Thoracic aorta (tissue), 2 donors: ENCODE data around the gene DENND2A. TPM values are rescaled to one million over a fixed set of nuclear protein-coding genes. Genes with fewer than 3 reads are reported as not detected.
"Not testable (repeated sequence)": the region's sequence is repeated elsewhere in the genome, so short reads cannot be mapped to it uniquely, and the experiment has no call there.

Experiments
- ATAC-seq: fragments of 150-250 bp; one replicate; pipeline ENCODE4 v1.8.0; 2017; ENCODE audit warnings: low read depth; ENCODE audit not compliant: insufficient number of reproducible peaks, low FRiP score
- DNase-seq: peaks from one replicate; pipeline ENCODE4 v3.0.0-alpha.2; 2020; ENCODE audit warnings: low spot score
- H3K27ac ChIP-seq, 2 donors: fragments of 200-600 bp; sonication (generic); 1 replicate in 1 of 2; 2 replicates in 1 of 2; pipeline ENCODE4 v1.5.1; 2016; ENCODE audit warnings: mild to moderate bottlenecking in 2 of 2, moderate library complexity in 2 of 2
- H3K27me3 ChIP-seq: fragments of 200-600 bp; sonication (generic); replicated peaks from 2 replicates; pipeline ENCODE4 v1.6.0; 2016; ENCODE audit warnings: mild to moderate bottlenecking; ENCODE audit not compliant: insufficient read depth
- H3K36me3 ChIP-seq: fragments of 200-600 bp; sonication (generic); one replicate; pipeline ENCODE4 v1.5.1; 2016
- H3K4me1 ChIP-seq, 2 donors: fragments of 200-600 bp; sonication (generic); 1 replicate in 1 of 2; 2 replicates in 1 of 2; pipeline versions ENCODE4 v1.5.1 to v1.6.0; 2016; ENCODE audit warnings: low read depth in 2 of 2, mild to moderate bottlenecking in 1 of 2; ENCODE audit not compliant: control insufficient read depth in 1 of 2
- H3K4me3 ChIP-seq: fragments of 200-600 bp; sonication (generic); 2 replicates; pipeline ENCODE4 v1.5.1; 2016; ENCODE audit warnings: mild to moderate bottlenecking
- H3K9me3 ChIP-seq: fragments of 200-600 bp; sonication (generic); 2 replicates; pipeline ENCODE4 v1.5.1; 2016
- CTCF ChIP-seq: fragments of 200-600 bp; sonication (generic); IDR thresholded peaks from one replicate; pipeline ENCODE4 v1.5.1; 2019; ENCODE audit warnings: antibody characterized with exemption
- total RNA-seq, 2 donors: library from RNA; depleted of rRNA; stranded (reverse); fragments of >200 nt; gene quantifications; one replicate each; pipeline versions ENCODE4 v1.1.0 to v1.2.3, GENCODE V29; 2016

The DENND2A gene
- total RNA-seq, 2 donors from 2014 or later, result 4.9 to 5.1 TPM

GRCh38 chr7:140679186-140679585 lies 38.6 kb upstream of the DENND2A start:
- no peak for DNase-seq
- no peaks in the 10 kb centered on the region for H3K9me3 ChIP-seq
- peaks cover 8% of the 10 kb centered on the region for H3K36me3 ChIP-seq
- no peak overlapping the region for H3K4me3 ChIP-seq
- H3K4me1 ChIP-seq, result peaks cover 0 to 17% of the 10 kb centered on the region in 2 donors
- no peak for TF ChIP-seq CTCF
- H3K27me3 ChIP-seq, result no peaks in the 10 kb centered on the region
- no peak overlapping the region for H3K27ac ChIP-seq
- no peak for ATAC-seq

- no peak for TF ChIP-seq CTCF
- no peaks in the 10 kb centered on the region for H3K27me3 ChIP-seq
- H3K4me1 ChIP-seq, result peaks cover 0 to 21% of the 10 kb centered on the region in 2 donors
- no peak overlapping the region for H3K27ac ChIP-seq
- no peak for ATAC-seq
- DNase-seq, result no peak
- H3K36me3 ChIP-seq, result peaks cover 7% of the 10 kb centered on the region
- H3K9me3 ChIP-seq, result no peaks in the 10 kb centered on the region
- no peak overlapping the region for H3K4me3 ChIP-seq
Measured at GRCh38 chr7:140678816-140679130, 38.2 kb upstream of the DENND2A start.

GRCh38 chr7:140678081-140678815 lies 37.6 kb upstream of the DENND2A start:
- H3K27ac ChIP-seq, result no peak overlapping the region
- H3K4me1 ChIP-seq, result peaks cover 0 to 23% of the 10 kb centered on the region in 2 donors
- DNase-seq (no peak), ATAC-seq (no peak)
- no peak for TF ChIP-seq CTCF
- H3K27me3 ChIP-seq, result no peaks in the 10 kb centered on the region
- H3K9me3 ChIP-seq, result no peaks in the 10 kb centered on the region
- no peak overlapping the region for H3K4me3 ChIP-seq
- peaks cover 3% of the 10 kb centered on the region for H3K36me3 ChIP-seq

GRCh38 chr7:140677496-140677895 lies 36.9 kb upstream of the DENND2A start:
- Histone ChIP-seq H3K36me3 (peaks cover 3% of the 10 kb centered on the region), H3K9me3 (no peaks in the 10 kb centered on the region), H3K27me3 (no peaks in the 10 kb centered on the region), H3K4me3 (no peak overlapping the region), H3K4me1 (peaks cover 0 to 24% of the 10 kb centered on the region in 2 donors), H3K27ac (no peak overlapping the region)
- no peak for TF ChIP-seq CTCF
- DNase-seq (no peak), ATAC-seq (no peak)

- H3K36me3 ChIP-seq, H3K27me3 ChIP-seq, H3K4me3 ChIP-seq, DNase-seq, H3K27ac ChIP-seq, ATAC-seq, H3K9me3 ChIP-seq: not testable (repeated sequence)
- peaks cover 0 to 29% of the 10 kb centered on the region in 2 donors for H3K4me1 ChIP-seq
Measured at GRCh38 chr7:140676956-140677355, 36.3 kb upstream of the DENND2A start.

- Histone ChIP-seq H3K4me1 (peaks cover 0 to 30% of the 10 kb centered on the region in 2 donors), H3K36me3 (peaks cover 3% of the 10 kb centered on the region), H3K27ac (no peak overlapping the region), H3K4me3 (no peak overlapping the region), H3K27me3 (no peaks in the 10 kb centered on the region), H3K9me3 (no peaks in the 10 kb centered on the region)
- ATAC-seq (no peak), DNase-seq (no peak)
- TF ChIP-seq CTCF, result no peak
Measured at GRCh38 chr7:140676306-140676705, 35.7 kb upstream of the DENND2A start.
